Measurements from ENCODE around the gene TMEM132D.

Gene TMEM132D

DNA sequence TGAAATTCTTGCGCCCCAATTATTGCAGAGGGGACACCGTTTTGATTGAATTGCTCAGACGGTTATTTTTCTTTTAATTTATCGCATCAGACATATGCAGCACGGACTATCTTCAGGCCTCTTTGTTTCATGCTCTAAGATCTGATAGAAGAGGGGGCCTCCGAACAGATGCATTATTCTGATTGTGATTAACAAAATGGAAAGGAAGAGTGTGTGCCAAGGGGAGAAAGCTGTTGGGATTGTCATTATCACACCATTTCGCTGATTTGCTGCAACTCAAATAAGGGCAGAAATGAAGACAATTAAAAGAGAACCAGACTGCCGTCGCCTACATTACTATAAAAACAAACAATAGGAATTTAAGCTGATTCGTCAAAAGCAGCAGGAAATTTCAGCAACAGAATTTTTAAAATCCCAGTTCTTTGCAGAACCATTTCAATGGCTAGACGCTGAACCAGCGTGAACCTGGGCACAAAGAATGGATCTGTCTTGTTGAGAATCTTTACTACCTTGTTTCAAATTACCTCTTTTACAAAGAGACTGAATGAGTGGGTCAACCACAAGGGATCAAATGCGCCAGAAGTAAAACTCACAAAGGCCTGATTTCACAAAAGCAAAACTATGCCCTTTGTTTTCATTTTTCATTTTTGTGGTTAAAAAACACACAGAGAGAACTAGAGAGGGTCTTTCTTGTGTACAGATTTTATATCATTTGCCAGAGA, 30.6 kb downstream of the TMEM132D start:
- DNase-seq (ENCODE audit: low read depth in 2 of 2): no peak

DNA sequence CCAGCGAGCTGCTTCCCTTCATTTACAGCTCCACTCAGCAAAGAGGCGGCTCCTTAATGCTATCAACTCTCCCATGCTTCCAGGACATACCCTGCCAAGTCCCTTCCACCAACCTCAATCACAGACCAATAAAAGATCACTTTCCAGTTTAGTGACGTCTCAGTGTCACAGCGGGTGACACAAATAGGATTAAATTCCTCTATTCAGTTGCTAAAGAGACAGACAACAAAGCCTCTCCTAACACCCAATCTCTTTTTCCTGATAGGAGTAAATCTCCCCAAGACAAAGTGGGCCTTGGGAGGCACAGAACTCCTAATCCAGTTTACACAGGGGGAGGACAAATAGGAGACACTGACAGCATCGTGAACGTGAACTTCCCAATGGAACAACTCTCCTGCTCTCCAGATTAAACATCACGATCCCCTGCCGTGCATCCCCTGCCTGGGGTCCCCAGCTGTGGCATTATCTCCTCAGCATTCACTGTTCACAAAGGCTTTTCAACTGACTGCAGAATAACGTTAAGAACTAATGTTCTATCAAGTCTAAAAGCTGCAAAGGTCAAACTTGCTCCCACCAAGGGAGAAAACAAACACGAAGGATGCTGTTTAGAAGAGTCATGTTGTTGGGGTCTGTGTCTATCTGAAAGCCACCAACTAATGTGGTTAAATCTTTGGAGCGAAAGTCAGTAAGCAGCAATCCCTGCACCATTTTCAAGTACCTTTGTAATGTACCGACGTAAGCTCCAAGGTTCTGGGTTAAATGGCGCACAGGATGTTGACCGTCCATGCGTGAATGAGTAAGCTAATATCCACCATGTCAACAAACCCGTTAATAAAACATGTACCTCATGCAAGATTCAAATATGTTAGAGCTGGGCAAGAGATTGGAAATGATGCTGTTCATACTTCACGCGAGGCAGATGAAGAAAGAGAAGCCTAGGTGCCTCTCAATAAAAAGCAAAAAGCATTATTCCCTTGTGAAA, 31.5 kb downstream of the TMEM132D start:
- no peak for DNase-seq (ENCODE audit: low read depth in 2 of 2)

DNA sequence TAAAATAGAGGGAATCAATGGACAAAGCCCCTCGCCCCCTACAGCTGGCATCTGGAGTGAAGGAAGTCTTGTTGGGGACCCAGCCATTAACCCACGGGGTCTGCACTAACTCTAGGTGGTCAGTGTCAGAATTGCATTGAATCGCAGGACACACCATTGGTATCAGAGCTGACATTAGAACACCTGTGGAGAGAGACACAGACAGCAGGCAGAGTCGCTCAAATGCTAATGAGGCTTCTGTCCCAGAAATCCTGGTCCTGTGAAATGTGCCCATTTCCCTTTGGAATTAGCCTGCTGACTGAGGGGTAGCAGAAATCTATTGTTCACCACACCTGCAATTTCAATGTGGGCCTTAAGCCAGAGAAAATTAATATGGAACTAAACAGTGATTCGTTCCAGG, 33.0 kb downstream of the TMEM132D start:
- no peak for DNase-seq (ENCODE audit: low read depth in 2 of 2)

DNA sequence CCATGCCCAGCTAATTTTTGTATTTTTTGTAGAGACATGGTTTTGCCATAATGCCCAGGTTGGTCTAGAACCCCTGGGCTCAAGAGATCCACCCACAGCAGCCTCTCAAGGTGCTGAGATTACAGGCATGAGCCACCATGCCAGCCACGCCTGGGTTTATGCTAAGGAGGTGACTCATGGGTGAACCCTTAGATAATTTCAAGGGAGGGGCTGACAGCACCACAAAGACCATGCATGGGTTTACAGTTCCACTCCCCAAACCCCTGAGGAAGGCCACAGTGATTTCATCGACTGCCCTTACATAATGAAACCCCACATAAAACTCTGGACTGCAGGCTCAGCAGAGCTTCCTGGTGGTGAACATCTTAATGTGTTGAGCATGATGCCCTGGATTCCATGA, 33.7 kb downstream of the TMEM132D start:
- no peak for DNase-seq (ENCODE audit: low read depth in 2 of 2)

DNA sequence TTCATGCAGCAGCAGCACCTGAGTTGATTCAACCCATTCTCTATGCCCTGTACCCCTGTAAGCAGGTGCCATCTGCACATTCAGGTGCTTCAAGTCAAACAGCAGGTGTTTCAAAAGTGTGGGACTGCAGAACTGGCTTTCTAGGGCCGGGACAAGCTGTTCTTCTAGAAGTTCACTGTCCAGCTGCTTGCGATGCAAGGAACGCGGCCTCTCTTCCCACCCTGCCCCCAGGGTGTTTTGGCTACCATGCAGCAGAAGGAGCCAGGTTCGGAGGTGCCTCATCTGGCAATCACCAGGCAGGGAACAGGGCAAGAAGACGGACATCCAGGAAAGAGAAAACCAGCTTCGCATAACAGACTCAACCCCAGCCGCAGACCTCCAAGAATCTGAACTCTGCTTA, 35.2 kb downstream of the TMEM132D start:
- DNase-seq (ENCODE audit: low read depth in 2 of 2): no peak

DNA sequence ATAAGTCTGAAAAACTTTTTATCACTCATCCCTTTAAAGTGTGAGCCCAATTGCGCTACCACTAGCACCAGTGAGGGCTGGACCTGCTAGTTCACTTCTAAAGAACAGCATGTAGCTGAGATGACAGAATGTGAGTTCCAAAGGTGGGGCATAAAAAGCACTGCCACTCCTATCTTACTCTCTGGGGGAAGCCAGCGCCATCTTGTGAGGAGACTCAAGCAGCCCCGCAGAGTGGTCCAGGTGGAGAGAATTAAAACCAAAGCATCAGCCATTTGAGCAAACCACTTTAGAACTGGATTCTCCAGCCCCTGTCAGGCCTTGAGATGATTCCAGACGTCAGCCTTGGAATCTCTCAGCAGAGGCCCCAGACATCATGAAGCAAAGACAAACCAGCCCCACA, 39.9 kb downstream of the TMEM132D start:
- DNase-seq (ENCODE audit: low read depth in 2 of 2): no peak

DNA sequence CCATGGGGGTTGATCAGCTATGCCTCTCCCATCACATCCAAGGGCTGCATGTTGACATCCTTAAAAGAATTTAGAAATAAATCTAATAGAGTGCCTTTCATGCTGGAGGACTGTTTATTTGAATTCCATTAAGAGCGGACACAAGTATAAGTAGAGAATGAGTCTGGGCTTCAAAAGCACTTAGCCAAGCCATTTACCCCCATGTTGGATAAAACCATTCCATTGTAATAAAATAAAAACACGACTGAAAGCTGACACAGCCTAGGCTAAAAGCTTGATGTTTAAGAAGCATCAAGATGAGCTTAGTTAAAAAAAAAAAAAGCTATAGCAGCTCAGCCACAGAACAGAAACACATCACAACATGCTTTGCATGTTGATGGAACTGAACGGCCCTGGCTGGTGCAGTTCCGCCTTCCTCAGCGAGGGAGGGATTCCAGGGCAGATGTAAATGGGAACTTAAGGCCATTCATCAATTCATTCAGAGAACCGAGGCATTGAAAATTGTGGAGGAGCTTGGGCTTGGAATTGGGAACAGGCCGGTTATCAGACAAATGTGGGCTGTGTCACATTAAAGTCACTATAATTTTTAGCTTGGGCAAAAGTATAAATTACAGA, 41.2 kb downstream of the TMEM132D start:
- no peak for DNase-seq (ENCODE audit: low read depth in 2 of 2)

DNA sequence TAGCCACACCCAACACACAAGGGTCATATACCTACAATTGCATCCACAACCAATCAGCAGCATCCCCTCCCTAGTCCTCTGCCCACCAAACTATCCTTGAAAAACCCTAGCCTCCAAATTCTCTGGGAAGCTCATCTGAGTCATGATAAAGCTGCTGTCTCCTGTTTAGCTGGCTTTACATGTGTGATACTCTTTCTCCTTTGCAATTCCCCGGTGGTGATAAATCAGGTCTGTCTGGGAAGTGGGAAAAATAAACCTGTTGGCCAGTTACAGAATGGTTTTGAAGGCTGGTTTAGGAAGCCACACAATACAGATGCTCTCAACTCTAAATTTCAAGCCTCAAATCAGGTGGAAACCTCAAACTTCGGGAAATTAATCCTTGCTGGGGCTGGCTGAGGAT, 41.9 kb downstream of the TMEM132D start:
- DNase-seq (ENCODE audit: low read depth in 2 of 2): no peak

DNA sequence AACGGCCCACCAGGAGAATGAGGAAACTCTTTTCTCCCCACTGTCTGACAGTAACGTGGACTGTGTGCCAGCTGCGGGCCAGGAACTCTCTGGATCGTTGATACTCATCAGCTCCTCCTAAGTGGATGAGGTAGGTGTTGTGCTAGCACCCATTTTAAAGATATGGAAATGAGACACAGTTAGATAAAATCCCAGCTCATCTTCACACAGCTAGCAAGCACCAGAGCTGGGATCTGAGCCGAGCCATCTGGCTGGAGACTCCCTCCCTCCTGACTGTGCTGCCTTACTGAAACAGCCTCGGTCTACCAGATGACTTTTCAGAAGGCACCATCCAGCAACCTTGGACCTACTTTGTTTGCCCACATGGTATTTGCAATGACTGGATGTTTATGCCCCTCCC, 49.2 kb downstream of the TMEM132D start:
- no peak for DNase-seq (ENCODE audit: low read depth in 2 of 2)

DNA sequence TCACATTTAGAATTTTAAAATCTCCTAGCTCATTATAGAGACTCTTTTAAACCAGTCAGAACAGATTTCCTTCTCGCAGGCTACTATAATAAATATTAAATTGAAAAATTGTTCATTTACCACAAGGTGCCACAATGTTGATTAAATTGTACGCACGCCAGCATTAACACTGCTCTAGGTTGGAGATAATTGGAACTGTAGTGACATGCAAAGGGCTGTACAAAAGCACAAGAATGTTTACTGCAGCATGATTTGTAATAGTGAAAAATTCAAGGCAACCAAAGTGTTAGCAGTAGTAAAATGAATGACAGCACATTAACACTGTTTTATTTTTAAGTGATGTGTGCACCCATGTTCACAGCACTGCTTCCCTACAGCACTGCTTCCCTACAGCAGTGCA, 52.5 kb downstream of the TMEM132D start:
- DNase-seq (ENCODE audit: low read depth in 2 of 2): no peak

DNA sequence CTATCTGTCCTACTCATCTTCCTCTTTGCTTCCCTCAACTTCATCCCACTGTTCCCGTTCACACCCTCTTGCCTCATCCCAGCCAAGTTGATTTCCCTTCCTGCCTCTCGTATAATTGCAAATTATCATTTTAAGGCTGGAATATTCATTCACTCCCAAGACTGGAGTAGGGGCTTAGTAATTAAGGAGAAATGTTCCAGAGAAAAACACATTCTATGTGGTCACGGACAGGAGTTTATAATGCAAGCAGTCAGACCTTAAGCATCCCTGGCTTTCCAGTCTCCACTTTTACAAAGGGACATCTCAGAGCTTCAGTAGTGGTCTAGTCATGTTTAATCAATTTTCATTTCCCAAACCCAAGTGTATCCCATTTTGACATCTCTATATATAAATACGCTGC, 54.9 kb downstream of the TMEM132D start:
- DNase-seq (ENCODE audit: low read depth in 2 of 2): no peak

DNA sequence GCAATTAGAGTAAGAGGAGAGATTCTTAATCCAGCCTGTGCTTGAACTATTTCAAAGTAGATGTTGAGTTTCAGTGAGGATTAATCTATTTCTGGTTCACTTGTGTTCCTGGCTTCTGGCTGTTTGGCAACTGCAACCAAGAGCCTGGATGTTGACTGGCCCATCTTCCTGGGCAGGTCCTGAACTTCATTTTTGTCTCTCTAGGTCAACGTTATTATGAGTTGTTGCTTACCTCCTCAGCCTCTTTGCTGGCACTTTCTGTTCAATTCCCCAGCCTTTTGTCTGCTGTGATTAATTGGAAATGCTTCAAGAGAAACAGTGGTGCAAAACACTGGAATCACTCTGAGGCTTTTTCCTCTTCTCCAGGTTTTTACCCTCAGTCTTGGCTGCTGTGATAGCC, 56.8 kb downstream of the TMEM132D start:
- no peak for DNase-seq (ENCODE audit: low read depth in 2 of 2)

DNA sequence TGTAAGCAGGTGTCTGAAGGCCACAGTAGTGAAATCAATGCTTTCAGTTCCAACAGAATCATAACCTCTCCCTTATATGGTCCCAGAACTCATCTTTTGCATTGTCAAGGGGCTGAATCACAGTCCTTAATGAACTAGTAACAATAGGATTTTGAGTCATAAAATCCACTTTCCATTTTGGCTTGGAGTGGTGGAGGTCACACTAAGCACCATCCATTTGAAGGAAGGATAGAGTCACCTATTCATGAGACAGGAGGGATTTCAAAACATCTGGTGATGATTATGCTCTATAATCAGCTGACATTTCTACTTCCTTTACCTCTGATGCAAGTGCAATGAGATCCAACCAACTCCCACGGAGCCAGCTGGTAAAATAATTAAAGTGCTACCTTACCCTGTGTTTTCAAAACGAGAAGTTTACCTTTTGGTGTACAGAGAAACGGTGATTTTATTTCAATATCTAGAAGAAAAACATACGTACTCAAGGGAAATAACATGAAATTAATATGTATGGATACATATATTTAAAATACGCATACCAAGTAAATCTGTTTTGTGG, 59.1 kb downstream of the TMEM132D start:
- DNase-seq (ENCODE audit: low read depth in 2 of 2): no peak

DNA sequence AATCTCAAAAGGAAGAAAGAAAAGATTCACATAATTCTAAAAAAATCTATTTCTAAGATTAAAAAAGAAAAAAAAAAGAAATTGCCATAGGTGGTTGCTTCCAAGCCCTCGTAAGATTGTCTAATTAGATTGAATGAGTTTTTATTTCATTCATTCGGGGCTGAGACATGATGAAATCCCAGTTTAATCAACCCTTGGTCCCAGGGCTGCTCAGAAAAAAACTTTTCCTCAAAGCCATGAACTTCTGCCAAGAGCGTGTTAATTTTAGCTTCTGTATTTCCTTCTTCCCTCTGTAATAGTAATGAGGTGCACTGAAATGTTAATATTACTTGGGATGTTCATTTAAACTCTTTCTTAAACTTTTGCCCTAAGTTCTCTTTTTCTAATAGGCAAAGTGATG, 62.6 kb downstream of the TMEM132D start:
- no peak for DNase-seq (ENCODE audit: low read depth in 2 of 2)

DNA sequence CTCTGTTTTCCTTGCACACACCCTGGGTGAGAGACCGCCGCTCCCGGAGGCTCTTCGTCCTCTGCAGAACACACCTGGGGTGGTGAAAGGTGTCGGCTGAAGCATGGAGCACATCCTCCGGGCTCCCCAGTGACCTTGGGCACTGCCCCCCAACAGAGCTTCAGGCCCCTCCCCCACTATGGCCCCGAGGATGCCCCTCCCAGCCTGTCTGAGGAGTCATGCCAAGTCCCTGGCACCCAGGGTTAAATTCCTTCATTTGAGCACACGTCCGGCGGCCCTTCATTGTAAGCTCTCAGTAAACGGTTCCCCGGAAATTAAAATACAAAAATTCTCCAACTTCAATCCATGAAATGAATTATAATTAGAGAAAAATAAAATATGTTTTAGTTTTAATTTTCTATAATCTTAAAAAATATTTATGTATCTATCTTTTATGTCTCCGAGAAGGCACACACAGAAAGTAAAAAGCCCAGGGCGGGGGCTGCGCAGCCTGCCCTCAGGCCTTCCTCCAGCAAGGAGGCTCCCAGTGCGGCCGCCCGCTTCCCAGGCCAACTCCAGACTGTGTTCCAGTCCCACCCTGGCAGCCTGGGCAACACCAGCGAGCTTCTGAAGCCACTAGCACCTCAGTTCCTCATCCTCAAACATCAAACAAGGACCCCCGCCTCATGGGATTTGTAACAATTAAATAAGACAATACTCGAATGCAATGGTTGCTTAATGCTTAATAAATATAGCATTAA, 63.5 kb downstream of the TMEM132D start:
- no peak for DNase-seq (ENCODE audit: low read depth in 2 of 2)

DNA sequence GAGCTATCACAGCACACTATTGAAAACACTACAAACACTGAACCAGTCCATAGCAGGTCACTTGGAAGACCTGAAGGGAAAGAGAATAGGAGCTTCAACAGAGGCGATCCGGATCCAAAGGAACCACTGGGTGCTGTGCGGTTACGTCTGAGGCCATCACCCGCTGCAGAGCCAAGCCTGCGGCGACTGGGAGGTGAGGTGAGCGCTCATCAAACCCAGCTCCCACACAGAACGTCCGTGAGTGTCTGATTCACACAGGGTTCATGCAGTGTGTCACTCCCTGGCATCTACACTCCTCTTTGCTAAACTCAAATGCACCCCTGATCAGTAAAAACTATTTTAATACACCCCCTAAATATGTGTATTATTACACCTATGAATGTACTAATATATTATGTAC, 64.1 kb downstream of the TMEM132D start:
- DNase-seq (ENCODE audit: low read depth in 2 of 2): no peak

DNA sequence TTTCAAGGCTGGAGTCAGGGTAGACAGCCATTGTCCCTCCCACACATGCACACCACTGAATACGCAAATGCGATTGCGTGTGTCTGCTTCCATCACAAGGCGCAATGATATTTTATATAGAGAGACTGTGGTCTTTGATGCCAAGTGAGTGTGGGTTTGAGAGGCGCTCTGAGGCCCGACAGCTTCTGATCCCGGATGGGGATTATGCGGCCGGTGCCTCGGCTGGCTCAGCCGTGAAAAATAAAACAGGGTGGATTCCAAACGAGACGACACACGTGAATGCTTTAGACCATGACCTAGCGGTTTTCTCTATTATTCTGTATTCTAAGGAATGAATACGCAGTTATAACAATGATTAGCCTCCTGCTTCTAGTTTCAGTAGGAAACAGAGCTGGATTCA, 72.5 kb downstream of the TMEM132D start:
- DNase-seq (ENCODE audit: low read depth in 2 of 2): no peak

DNA sequence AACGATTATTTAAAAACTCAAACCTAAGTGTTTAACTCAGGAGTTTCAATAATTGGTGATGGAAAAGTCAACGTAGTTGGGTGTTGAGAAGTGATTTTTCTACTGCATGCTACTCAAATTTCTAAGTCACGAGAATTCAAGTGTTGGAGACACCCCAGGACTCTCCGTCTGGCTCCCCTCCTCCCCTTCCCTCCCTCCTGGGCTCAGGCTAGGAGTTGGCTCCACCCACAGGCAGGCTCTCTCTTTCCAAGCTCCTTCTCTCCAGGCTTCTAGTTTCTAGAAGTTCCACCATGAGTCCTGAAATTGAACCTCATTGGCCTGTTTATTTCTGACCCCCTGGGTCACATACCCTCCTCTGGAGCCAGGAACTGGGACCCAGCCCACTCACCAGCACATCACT, 73.0 kb downstream of the TMEM132D start:
- DNase-seq (ENCODE audit: low read depth in 2 of 2): no peak

DNA sequence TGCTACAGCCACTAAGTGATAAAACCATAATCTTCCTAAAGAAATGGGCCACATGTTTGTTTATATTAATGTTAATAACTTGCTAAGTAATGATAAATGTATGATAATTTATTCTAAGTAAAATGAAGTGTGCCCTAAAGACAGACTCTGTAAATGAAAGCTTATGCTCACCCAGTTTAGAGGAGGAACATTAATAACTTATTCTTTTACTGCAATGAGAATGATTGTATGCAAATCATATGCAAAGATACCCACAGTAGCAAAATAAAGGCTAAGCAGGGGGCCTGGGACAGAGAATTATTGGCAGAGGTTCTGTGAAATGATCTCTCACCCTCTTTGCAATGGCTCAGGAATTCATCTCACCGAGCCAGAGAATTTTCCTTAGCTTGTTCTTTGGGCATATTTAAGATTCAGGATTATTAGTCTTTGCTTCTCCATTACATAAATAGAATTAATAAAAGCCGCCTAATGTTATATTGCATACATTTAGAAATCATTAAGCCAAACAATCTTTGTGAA, 75.9 kb downstream of the TMEM132D start:
- no peak for DNase-seq (ENCODE audit: low read depth in 2 of 2)

DNA sequence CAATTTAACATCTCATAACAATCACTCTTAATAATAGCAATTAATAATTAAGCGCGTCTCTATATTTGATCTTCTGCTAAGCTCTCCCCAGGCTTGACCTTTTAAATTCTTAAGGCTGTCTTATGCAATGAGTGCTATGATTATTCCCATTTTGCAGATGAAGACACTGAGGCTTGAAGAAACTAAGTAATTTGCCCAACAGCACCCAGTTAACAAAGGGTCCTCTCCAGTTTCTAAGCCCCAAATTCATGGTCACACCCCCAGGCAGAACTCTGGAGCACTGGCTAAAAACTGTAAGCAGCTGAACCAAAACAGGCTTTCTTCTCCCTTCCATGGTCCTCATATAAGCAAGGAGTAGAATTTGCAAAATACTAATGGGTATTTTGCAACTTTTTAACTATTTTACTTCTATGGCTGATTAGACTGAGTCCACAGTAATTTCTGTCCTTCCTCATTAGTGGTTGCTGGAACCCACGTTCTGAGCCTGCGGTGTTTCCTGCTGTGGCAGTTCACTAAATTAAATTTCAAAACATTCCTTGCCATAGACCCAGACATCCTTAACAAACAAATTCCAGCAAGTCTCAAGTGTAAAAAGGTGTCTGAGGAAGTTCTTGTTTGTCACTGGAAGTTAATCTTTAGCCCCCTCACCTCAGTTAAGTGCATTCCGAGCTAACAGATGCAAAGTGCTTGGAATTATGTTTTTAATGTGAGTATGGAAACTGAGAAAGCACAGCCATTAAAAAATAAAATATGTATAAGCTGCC, 76.5 kb downstream of the TMEM132D start:
- no peak for DNase-seq (ENCODE audit: low read depth in 2 of 2)

DNA sequence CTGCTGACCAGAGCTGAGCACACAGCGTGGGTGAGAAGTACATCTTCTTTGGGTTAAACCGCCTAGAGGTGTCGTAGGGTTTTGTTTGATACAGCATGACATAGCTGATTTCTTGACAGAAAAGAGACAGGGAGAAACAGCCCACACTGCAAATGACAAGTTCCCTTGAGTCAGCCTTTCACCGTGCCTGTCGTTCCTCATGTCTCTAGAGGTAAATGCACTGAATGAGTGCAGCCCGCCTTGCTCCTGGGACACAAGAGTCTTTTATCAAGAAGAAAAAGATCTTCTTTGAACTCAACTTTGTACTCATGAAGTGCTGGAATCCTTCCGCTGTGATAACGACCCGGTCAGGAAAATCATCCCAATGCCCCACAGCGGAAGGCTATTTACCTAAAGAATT, 77.6 kb downstream of the TMEM132D start:
- DNase-seq (ENCODE audit: low read depth in 2 of 2): no peak
